Non-pigmented ciliary epithelial cell (primary cell): ENCODE measurements around the gene SH2B2.
"Not testable (repeated sequence)": the region's sequence is repeated elsewhere in the genome, so short reads cannot be mapped to it uniquely, and the experiment has no call there.

Experiments
- DNase-seq: peaks from one replicate; pipeline ENCODE4 v3.0.0-alpha.2; 2010; ENCODE audit warnings: low read depth

The SH2B2 gene

GRCh38 chr7:102337002-102337401, 50.3 kb downstream of the SH2B2 start:
- not testable (repeated sequence) for DNase-seq

- DNase-seq = not testable (repeated sequence)
Observed at GRCh38 chr7:102337420-102337819, 50.8 kb downstream of the SH2B2 start.

DNA sequence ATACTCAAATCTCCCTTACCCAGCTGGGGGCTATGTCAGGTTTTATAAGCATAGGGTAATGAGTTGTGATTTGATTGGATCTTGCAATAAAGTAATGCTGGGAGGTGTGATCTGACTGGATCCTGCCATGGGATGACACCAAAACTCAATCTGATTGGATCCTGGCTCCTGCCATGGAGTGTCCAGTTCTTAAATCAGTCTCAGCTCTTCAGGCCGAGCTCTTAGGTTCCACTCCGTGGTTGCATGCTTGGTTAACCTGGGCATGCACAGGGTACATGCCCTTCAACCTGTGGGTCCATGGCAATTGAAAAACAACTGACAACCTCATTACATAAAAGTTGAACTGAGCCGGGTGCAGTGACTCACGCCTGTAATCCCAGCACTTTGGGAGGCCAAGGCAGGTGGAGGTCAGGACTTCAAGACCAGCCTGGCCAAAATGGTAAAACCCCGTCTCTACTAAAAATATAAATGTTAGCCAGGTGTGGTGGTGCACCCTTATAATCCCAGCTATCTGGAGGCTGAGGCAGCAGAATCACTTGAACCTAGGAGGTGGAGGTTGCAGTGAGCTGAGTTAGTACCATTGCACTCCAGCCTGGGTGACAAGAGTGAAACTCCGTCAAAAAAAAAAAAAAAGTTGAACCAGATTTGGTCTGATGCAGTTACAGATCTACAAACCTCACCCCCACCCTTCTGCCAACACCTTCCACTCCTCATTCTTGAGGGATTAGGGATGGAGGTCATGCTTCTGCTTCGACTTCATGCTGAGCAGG, 54.1 kb downstream of the SH2B2 start:
- not testable (repeated sequence) for DNase-seq

DNA sequence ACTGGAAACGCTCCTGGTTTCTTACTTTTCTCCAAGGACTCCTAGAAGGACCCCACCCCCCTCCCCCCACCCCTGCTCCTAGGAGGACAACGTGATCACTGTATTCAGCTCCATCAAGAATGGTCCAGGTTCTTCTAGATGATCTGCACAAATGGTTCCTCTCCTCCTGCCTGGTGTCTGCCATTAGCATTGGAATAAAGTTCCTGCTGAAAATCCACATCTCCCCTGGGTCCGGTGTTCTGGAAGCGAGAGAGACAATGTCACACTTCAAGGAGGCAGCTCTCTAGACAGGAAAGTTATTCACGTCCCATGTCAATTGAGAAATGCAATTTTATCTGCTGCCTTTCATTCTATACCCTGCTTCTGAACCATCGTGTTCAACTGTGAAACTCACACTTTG, 60.3 kb downstream of the SH2B2 start:
- DNase-seq = not testable (repeated sequence)

GRCh38 chr7:102356344-102356743, 69.7 kb downstream of the SH2B2 start, which contains the start of gene SPDYE6:
SPDYE6 (minus strand) TSS chr7:102356444; CDS start chr7:102356023, 421 bp downstream.
- DNase-seq = not testable (repeated sequence)

DNA sequence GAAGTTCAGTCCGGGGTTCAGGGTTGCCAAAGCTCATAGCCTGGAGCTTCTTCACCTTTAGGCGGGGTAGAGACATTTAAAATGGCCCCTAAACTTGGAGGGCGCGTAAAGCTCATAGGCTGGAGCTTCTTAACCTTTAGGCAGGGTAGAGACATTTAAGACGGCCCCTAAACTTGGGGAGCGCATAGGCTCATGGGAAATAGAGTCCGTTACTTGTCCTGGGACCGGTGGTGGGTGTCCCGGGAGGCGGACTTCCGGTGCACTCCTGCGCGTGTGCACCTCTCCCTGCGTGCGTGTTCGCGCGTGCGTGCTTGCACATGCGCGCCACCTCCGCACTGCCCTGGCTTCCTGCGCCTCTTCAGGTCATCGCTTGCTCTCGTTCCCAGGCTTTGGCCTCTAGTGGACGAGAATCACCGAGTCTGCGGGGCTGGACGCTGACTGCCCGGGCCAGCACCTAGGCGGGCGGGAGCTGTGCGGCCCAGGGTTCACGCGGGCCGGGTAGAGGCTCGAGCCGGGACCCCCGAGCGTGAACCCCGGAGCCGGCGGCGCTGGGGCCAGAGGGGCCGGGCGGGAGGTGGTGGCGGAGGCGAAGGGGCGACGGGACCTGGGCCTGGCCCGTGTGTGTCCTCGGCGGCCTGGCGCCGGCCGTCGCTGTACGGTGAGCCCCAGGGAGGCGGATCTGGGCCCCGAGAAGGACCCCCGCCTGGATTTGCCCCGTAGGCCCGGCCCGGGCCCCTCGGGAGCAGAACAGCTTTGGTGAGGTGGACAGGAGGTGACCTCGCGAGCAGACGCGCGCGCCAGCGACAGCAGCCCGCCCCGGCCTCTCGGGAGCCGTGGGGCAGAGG, 77.1 kb downstream of the SH2B2 start:
- DNase-seq = peak; percentile 94

DNA sequence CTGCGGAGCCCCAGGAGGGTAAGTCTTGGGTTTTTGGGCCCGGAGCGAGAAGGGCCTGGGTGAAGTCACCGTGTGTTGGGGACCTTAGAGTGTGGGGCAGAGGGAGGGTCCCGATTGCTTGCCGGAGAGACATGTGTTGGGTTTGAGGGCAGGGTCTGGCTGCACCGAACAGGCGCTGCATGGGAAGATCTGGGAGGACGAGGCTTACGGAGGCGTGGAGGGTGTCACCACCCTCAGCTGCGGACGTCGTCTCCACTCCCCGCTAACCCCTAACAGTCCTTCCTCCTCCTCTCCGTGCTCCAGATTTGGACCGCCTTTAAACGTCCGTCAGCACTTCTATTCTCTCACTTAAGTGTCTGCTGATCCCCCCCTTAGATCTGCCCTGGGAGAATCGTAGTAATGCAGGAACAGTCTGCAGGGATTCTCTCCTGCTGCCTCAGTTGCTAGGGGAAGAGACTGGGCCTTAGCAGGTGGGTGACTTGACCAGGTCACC, 77.8 kb downstream of the SH2B2 start:
- DNase-seq = not testable (repeated sequence)

GRCh38 chr7:102365390-102365789, 78.7 kb downstream of the SH2B2 start:
- DNase-seq = not testable (repeated sequence)

DNA sequence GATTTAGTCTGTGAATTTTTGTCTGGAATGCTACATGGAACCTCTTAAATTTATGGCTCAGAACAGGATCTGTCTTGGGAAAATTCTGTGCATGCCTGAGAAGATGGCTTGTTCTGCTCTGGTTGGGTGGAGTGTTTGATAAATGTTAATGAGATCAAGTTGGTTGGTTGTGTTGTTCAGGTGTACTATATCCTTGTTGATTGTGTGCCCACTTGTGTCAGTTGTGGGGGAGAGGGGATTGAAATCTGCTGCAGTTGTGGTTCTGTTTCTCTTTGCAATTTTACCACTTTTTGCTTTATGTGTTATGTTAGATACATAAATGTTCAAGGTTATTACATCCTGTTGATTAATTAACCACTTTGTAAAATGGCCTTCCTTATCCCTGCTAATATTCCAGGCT, 83.4 kb downstream of the SH2B2 start:
- DNase-seq = not testable (repeated sequence)
